Progenitor cell of endocrine pancreas (in vitro differentiated cells): Measurements from ENCODE around the gene ALOX15. TPM values are rescaled to one million over a fixed set of nuclear protein-coding genes. Genes with fewer than 3 reads are reported as not detected.
A peak's percentile ranks its signal among the peaks of the same experiment; 100 is the strongest.
"Not testable (repeated sequence)": the region's sequence is repeated elsewhere in the genome, so short reads cannot be mapped to it uniquely, and the experiment has no call there.

Experiments used
- DNase-seq: peaks from one replicate; pipeline ENCODE4 v3.0.0; 2021; ENCODE audit warnings: low spot score; ENCODE audit not compliant: unreplicated experiment
- H3K27ac Mint-ChIP-seq: 2 replicates; pipeline ENCODE4 v1.8.0; 2021; ENCODE audit warnings: mild to moderate bottlenecking, moderate library complexity, mixed read lengths
- H3K27me3 Mint-ChIP-seq: 2 replicates; pipeline ENCODE4 v1.8.0; 2021; ENCODE audit warnings: mixed read lengths
- H3K36me3 Mint-ChIP-seq: 2 replicates; pipeline ENCODE4 v1.8.0; 2022; ENCODE audit warnings: mixed read lengths; ENCODE audit not compliant: insufficient read depth
- H3K4me1 Mint-ChIP-seq: 2 replicates; pipeline ENCODE4 v1.8.0; 2021; ENCODE audit warnings: low read depth, mixed read lengths
- H3K4me3 Mint-ChIP-seq: 2 replicates; pipeline ENCODE4 v1.8.0; 2021; ENCODE audit warnings: low read depth, mild to moderate bottlenecking, moderate library complexity, mixed read lengths
- H3K9me3 Mint-ChIP-seq: 2 replicates; pipeline ENCODE4 v1.8.0; 2021; ENCODE audit warnings: low read depth, mixed read lengths
- total RNA-seq: library from RNA; stranded (reverse); gene quantifications from 2 replicates; pipeline ENCODE4 v1.2.1, GENCODE V29; 2021
- TF ChIP-seq, protein P1 (sequence below): fragments of 200-600 bp; sonication (generic); IDR thresholded peaks from one replicate; pipeline ENCODE4 v1.5.0; 2021; ENCODE audit warnings: antibody characterized with exemption, mild to moderate bottlenecking; ENCODE audit not compliant: unreplicated experiment

The ALOX15 gene
- total RNA-seq, 1 donor from 2014 or later: 0.69 TPM

GRCh38 chr17:4652997-4653396, 11.5 kb upstream of the ALOX15 start:
- H3K4me1 Mint-ChIP-seq: peaks cover 8% of the 10 kb centered on the region
- TF ChIP-seq, protein P1, sequence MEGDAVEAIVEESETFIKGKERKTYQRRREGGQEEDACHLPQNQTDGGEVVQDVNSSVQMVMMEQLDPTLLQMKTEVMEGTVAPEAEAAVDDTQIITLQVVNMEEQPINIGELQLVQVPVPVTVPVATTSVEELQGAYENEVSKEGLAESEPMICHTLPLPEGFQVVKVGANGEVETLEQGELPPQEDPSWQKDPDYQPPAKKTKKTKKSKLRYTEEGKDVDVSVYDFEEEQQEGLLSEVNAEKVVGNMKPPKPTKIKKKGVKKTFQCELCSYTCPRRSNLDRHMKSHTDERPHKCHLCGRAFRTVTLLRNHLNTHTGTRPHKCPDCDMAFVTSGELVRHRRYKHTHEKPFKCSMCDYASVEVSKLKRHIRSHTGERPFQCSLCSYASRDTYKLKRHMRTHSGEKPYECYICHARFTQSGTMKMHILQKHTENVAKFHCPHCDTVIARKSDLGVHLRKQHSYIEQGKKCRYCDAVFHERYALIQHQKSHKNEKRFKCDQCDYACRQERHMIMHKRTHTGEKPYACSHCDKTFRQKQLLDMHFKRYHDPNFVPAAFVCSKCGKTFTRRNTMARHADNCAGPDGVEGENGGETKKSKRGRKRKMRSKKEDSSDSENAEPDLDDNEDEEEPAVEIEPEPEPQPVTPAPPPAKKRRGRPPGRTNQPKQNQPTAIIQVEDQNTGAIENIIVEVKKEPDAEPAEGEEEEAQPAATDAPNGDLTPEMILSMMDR: no peak
- no peak for DNase-seq
- H3K27me3 Mint-ChIP-seq: no peaks in the 10 kb centered on the region
- no peaks in the 10 kb centered on the region for H3K36me3 Mint-ChIP-seq
- H3K4me3 Mint-ChIP-seq: no peak overlapping the region
- H3K9me3 Mint-ChIP-seq: no peaks in the 10 kb centered on the region
- no peak overlapping the region for H3K27ac Mint-ChIP-seq

DNA sequence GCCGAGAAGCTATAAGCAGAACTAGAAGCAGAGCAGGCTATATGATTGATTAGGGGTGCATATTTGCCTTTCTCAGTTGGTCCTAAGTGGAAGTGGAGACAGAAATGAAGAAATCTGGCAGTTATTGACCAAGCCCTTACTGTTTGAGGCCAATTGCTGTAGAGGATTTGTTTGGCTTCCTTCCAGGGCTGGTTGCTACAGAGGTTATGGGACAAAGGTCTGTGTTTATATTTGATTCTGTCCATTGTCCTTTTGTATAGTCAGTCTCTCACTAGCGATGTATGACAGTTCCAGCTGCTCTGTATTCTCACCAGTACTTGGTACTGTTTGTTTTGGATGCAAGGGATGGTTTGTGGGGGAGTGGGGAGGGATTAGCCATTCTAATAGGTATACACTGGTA, 7.3 kb upstream of the ALOX15 start:
- TF ChIP-seq, protein P1: no peak
- Mint-ChIP-seq H3K9me3 (no peaks in the 10 kb centered on the region), H3K36me3 (no peaks in the 10 kb centered on the region), H3K4me3 (no peak overlapping the region), H3K27me3 (peaks cover 25% of the 10 kb centered on the region), H3K4me1 (peaks cover 8% of the 10 kb centered on the region), H3K27ac (no peak overlapping the region)
- DNase-seq: no peak

GRCh38 chr17:4645642-4646041, 4.2 kb upstream of the ALOX15 start:
- Mint-ChIP-seq H3K9me3 (no peaks in the 10 kb centered on the region), H3K4me1 (peaks cover 19% of the 10 kb centered on the region), H3K27ac (no peak overlapping the region), H3K4me3 (no peak overlapping the region), H3K27me3 (peaks cover 56% of the 10 kb centered on the region), H3K36me3 (no peaks in the 10 kb centered on the region)
- DNase-seq: no peak
- TF ChIP-seq, protein P1: no peak

GRCh38 chr17:4643676-4644075, 2.2 kb upstream of the ALOX15 start:
- H3K27me3 Mint-ChIP-seq: peaks cover 64% of the 10 kb centered on the region

GRCh38 chr17:4642286-4642685, 808 bp upstream of the ALOX15 start:
- Mint-ChIP-seq H3K9me3 (no peaks in the 10 kb centered on the region), H3K36me3 (no peaks in the 10 kb centered on the region), H3K4me1 (peaks cover 13% of the 10 kb centered on the region), H3K27me3 (peaks cover 76% of the 10 kb centered on the region), H3K27ac (no peak overlapping the region), H3K4me3 (no peak overlapping the region)
- DNase-seq: no peak
- TF ChIP-seq, protein P1: no peak

More at GRCh38 chr17:4643676-4644075, 2.2 kb upstream of the ALOX15 start:
- TF ChIP-seq, protein P1: no peak
- Mint-ChIP-seq H3K4me3 (no peak overlapping the region), H3K27ac (no peak overlapping the region), H3K4me1 (peaks cover 17% of the 10 kb centered on the region), H3K36me3 (no peaks in the 10 kb centered on the region), H3K9me3 (no peaks in the 10 kb centered on the region)
- no peak for DNase-seq

GRCh38 chr17:4640569-4641188, 799 bp downstream of the ALOX15 start:
- not testable (repeated sequence) for DNase-seq

GRCh38 chr17:4639301-4640059, 2.0 kb downstream of the ALOX15 start:
- not testable (repeated sequence) for H3K36me3 Mint-ChIP-seq, H3K27ac Mint-ChIP-seq, H3K9me3 Mint-ChIP-seq
- H3K4me3 Mint-ChIP-seq: peak overlapping the region; percentile 9
- H3K27me3 Mint-ChIP-seq: peaks cover 82% of the 10 kb centered on the region
- peaks cover 13% of the 10 kb centered on the region for H3K4me1 Mint-ChIP-seq
- DNase-seq: peak; percentile 36

More at GRCh38 chr17:4640569-4641188, 799 bp downstream of the ALOX15 start:
- not testable (repeated sequence) for H3K4me3 Mint-ChIP-seq, H3K9me3 Mint-ChIP-seq, H3K27ac Mint-ChIP-seq, H3K36me3 Mint-ChIP-seq
- H3K27me3 Mint-ChIP-seq: peaks cover 84% of the 10 kb centered on the region
- peaks cover 13% of the 10 kb centered on the region for H3K4me1 Mint-ChIP-seq

GRCh38 chr17:4638766-4639165, 2.7 kb downstream of the ALOX15 start:
- not testable (repeated sequence) for H3K27ac Mint-ChIP-seq, DNase-seq, H3K9me3 Mint-ChIP-seq, H3K4me3 Mint-ChIP-seq, H3K36me3 Mint-ChIP-seq
- peaks cover 13% of the 10 kb centered on the region for H3K4me1 Mint-ChIP-seq
- H3K27me3 Mint-ChIP-seq: peaks cover 78% of the 10 kb centered on the region
